GM23248 (cell line): ENCODE data around the gene DSTN. TPM values are rescaled to one million over a fixed set of nuclear protein-coding genes. Genes with fewer than 3 reads are reported as not detected.

Experiments
- DNase-seq: peaks from one replicate; pipeline ENCODE4 v3.0.0-alpha.2; 2015
- H2AFZ ChIP-seq: fragments of 200-600 bp; sonication (generic); 2 replicates; pipeline ENCODE4 v1.6.1; 2016; ENCODE audit warnings: antibody characterized with exemption
- H3F3A ChIP-seq: fragments of 200-600 bp; sonication (generic); 2 replicates; pipeline ENCODE4 v1.6.1; 2016; ENCODE audit warnings: mild to moderate bottlenecking, antibody characterized with exemption, mixed run types; ENCODE audit not compliant: insufficient read depth
- H3K27ac ChIP-seq: fragments of 200-600 bp; sonication (generic); 2 replicates; pipeline ENCODE4 v1.5.1; 2016; ENCODE audit warnings: mild to moderate bottlenecking
- H3K27me3 ChIP-seq: fragments of 200-600 bp; sonication (generic); replicated peaks from 2 replicates; pipeline ENCODE4 v1.6.1; 2016; ENCODE audit warnings: mild to moderate bottlenecking; ENCODE audit not compliant: insufficient read depth
- H3K36me3 ChIP-seq: fragments of 200-600 bp; sonication (generic); 2 replicates; pipeline ENCODE4 v1.6.1; 2016; ENCODE audit warnings: low read depth, mild to moderate bottlenecking
- H3K4me1 ChIP-seq: fragments of 200-600 bp; sonication (generic); 2 replicates; pipeline ENCODE4 v1.6.1; 2016; ENCODE audit warnings: mild to moderate bottlenecking; ENCODE audit not compliant: insufficient read depth
- H3K4me2 ChIP-seq: fragments of 200-600 bp; sonication (generic); one replicate; pipeline ENCODE4 v1.6.1; 2016; ENCODE audit warnings: mild to moderate bottlenecking; ENCODE audit not compliant: unreplicated experiment
- H3K4me3 ChIP-seq: fragments of 200-600 bp; sonication (generic); 2 replicates; pipeline ENCODE4 v1.5.1; 2016; ENCODE audit warnings: mild to moderate bottlenecking
- H3K79me2 ChIP-seq: fragments of 200-600 bp; sonication (generic); 2 replicates; pipeline ENCODE4 v1.6.1; 2016; ENCODE audit warnings: mild to moderate bottlenecking; ENCODE audit not compliant: insufficient read depth
- H3K9ac ChIP-seq: fragments of 200-600 bp; sonication (generic); 2 replicates; pipeline ENCODE4 v1.6.1; 2016; ENCODE audit warnings: mild to moderate bottlenecking
- H3K9me2 ChIP-seq: fragments of 200-600 bp; sonication (generic); 2 replicates; pipeline ENCODE4 v1.6.1; 2016; ENCODE audit warnings: mixed run types, mild to moderate bottlenecking, moderate library complexity; ENCODE audit not compliant: insufficient read depth
- H3K9me3 ChIP-seq: fragments of 200-600 bp; sonication (generic); one replicate; pipeline ENCODE4 v1.6.1; 2017; ENCODE audit warnings: low read depth
- H4K20me1 ChIP-seq: fragments of 200-600 bp; sonication (generic); 2 replicates; pipeline ENCODE4 v1.6.0; 2016; ENCODE audit not compliant: insufficient read depth
- EZH2 ChIP-seq: fragments of 200-600 bp; sonication (generic); IDR thresholded peaks from 2 replicates; pipeline ENCODE4 v1.6.1; 2018; ENCODE audit warnings: antibody characterized with exemption, mild to moderate bottlenecking; ENCODE audit not compliant: insufficient read depth, poor library complexity, severe bottlenecking
- EZH2phosphoT487 ChIP-seq: fragments of 200-600 bp; sonication (generic); IDR thresholded peaks from 2 replicates; pipeline ENCODE4 v1.6.1; 2018; ENCODE audit warnings: antibody characterized with exemption, moderate library complexity, mild to moderate bottlenecking, low read depth; ENCODE audit not compliant: insufficient read depth
- WGBS, 2 experiments: methylation state at CpG; one replicate each; pipeline ENCODE4 v1.1.6; 2015 to 2017; ENCODE audit warnings: low lambda C conversion rate in 2 of 2, low coverage in 1 of 2; ENCODE audit errors: missing lambda C conversion rate in 2 of 2; 5-methylcytosine and 5-hydroxymethylcytosine counted together
- in situ Hi-C: fragments of 300-500 bp; cut with MboI; formaldehyde crosslinking; loops from 2 replicates; pipeline ENCODE4 v1.15.0; 2020
- polyA plus RNA-seq: library from polyadenylated mRNA; unstranded; fragments of >200 nt; fragmentation: Nextera tagmentation; extraction: Ambion mirVana; gene quantifications from 2 replicates; pipeline ENCODE4 v1.2.1, GENCODE V29; 2016
- total RNA-seq: library from RNA; depleted of rRNA; stranded (reverse); fragments of >200 nt; shearing (Covaris generic); gene quantifications from 2 replicates; pipeline ENCODE4 v1.2.3, GENCODE V29; 2014; rRNA removed

Gene DSTN
- 338 and 360 TPM in 2 replicates for total RNA-seq
- 610 and 613 TPM in 2 replicates for polyA plus RNA-seq

GRCh38 chr20:17569616-17570346, at the start of gene DSTN:
Gene DSTN, plus strand, starts transcription at chr20:17570075. Its CDS starts 134 bp downstream, at chr20:17570209.
- Histone ChIP-seq H3K36me3 (no peaks in the 10 kb centered on the region), H4K20me1 (peaks cover 21% of the 10 kb centered on the region; the same call in 1 of the 2 replicates), H3K9ac (peak within 1 kb of the TSS; percentile 98), H3K79me2 (peaks cover 48% of the 10 kb centered on the region), H3K27me3 (no peaks in the 10 kb centered on the region), H3K27ac (peak within 1 kb of the TSS; percentile 93), H3K4me1 (peaks cover 31% of the 10 kb centered on the region), H3K9me2 (no peaks in the 10 kb centered on the region), H3K4me2 (peak within 1 kb of the TSS; percentile 98), H2AFZ (peak within 1 kb of the TSS; percentile 45), H3F3A (peaks cover 23% of the 10 kb centered on the region; the same call in 1 of the 2 replicates), H3K9me3 (no peaks in the 10 kb centered on the region), H3K4me3 (peak within 1 kb of the TSS; percentile 95)
- no peak for TF ChIP-seq EZH2
- whole genome bisulfite sequencing, 2 experiments, result 1% methylated on average over 30 to 45 of the region's 70 CpGs
- peak; percentile 98 for DNase-seq
- in situ Hi-C loops, result no loop called here

GRCh38 chr20:17520583-17520982, 49.3 kb upstream of the DSTN start:
- Histone ChIP-seq H3K4me1 (no peaks in the 10 kb centered on the region), H3K27ac (no peak overlapping the region), H3K9ac (no peak overlapping the region), H3K9me3 (no peaks in the 10 kb centered on the region), H3K4me2 (no peak overlapping the region), H3K27me3 (no peaks in the 10 kb centered on the region; the same call in 1 of the 2 replicates), H3F3A (no peaks in the 10 kb centered on the region), H4K20me1 (no peaks in the 10 kb centered on the region), H3K79me2 (no peaks in the 10 kb centered on the region), H3K36me3 (no peaks in the 10 kb centered on the region), H3K4me3 (no peak overlapping the region), H2AFZ (peak overlapping the region; percentile 39), H3K9me2 (no peaks in the 10 kb centered on the region)
- DNase-seq, result no peak
- WGBS, 2 experiments, result 41 to 46% methylated on average over 3 of the region's 3 CpGs
- in situ Hi-C loops, result loop anchor here (25.0 kb wide), 1 partner anchor 767 kb away; the partner anchor contains the start of gene ZNF133
- TF ChIP-seq EZH2 (no peak), EZH2phosphoT487 (no peak)

- Histone ChIP-seq H3K27me3 (no peaks in the 10 kb centered on the region; the same call in 1 of the 2 replicates), H3F3A (no peaks in the 10 kb centered on the region), H3K9ac (no peak overlapping the region), H2AFZ (no peak overlapping the region), H3K9me2 (no peaks in the 10 kb centered on the region), H3K36me3 (no peaks in the 10 kb centered on the region), H3K9me3 (no peaks in the 10 kb centered on the region), H3K4me1 (no peaks in the 10 kb centered on the region), H3K79me2 (no peaks in the 10 kb centered on the region), H3K4me2 (no peak overlapping the region), H4K20me1 (no peaks in the 10 kb centered on the region), H3K4me3 (no peak overlapping the region), H3K27ac (no peak overlapping the region)
- in situ Hi-C loops, result loop anchor here (25.0 kb wide), 1 partner anchor 765 kb away; the partner anchor contains the start of gene ZNF133
- no peak for DNase-seq
- TF ChIP-seq EZH2, result no peak
- TF ChIP-seq EZH2phosphoT487, result no peak
- 66% methylated on average over 3 of the region's 3 CpGs for WGBS, 2 experiments
Measured at GRCh38 chr20:17522528-17522927, 47.3 kb upstream of the DSTN start.

- 41 to 48% methylated on average over 5 of the region's 5 CpGs for WGBS, 2 experiments
- no peak for DNase-seq
- in situ Hi-C loops, result loop anchor here (25.0 kb wide), 1 partner anchor 764 kb away; the partner anchor contains the start of gene ZNF133
- H3K27me3 ChIP-seq, result no peaks in the 10 kb centered on the region; the same call in 1 of the 2 replicates
- H4K20me1 ChIP-seq, result no peaks in the 10 kb centered on the region
- no peak overlapping the region for H3K4me3 ChIP-seq
- H3K9ac ChIP-seq, result no peak overlapping the region
- no peak for TF ChIP-seq EZH2phosphoT487
- no peak for TF ChIP-seq EZH2
- H3K4me1 ChIP-seq, result no peaks in the 10 kb centered on the region
- H2AFZ ChIP-seq, result no peak overlapping the region
- H3K9me3 ChIP-seq, result no peaks in the 10 kb centered on the region
- H3K4me2 ChIP-seq, result no peak overlapping the region
- H3K27ac ChIP-seq, result no peak overlapping the region
- H3K36me3 ChIP-seq, result no peaks in the 10 kb centered on the region
- no peaks in the 10 kb centered on the region for H3K79me2 ChIP-seq
- no peaks in the 10 kb centered on the region for H3F3A ChIP-seq
- H3K9me2 ChIP-seq, result no peaks in the 10 kb centered on the region
Measured at GRCh38 chr20:17523326-17523725, 46.5 kb upstream of the DSTN start.
